ENCODE results near the gene TBX3.

Gene TBX3

DNA sequence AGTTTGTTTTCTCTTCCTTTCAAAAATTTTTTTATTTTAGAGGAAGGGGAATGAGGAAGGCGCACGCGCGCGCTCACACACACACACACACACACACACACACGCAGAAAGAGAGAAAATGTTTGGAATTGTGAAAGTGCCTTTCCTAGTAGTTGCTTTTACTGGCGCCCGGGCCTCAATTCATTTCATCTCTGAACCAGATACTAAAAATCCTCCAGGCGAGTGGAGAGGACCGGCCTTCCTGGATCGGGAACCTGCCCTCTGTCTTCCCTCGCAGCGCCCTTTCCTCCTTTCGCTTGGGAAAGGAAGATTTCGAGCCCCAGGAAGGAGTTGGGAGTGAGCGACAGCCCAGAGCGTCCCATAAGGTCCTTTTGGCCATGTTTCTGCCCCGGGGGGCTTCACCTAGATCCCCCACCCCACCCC lies 7.8 kb upstream of the TBX3 start:
- no peak for DNase-seq (ENCODE audit: low read depth)
- TF ChIP-seq, protein P1, sequence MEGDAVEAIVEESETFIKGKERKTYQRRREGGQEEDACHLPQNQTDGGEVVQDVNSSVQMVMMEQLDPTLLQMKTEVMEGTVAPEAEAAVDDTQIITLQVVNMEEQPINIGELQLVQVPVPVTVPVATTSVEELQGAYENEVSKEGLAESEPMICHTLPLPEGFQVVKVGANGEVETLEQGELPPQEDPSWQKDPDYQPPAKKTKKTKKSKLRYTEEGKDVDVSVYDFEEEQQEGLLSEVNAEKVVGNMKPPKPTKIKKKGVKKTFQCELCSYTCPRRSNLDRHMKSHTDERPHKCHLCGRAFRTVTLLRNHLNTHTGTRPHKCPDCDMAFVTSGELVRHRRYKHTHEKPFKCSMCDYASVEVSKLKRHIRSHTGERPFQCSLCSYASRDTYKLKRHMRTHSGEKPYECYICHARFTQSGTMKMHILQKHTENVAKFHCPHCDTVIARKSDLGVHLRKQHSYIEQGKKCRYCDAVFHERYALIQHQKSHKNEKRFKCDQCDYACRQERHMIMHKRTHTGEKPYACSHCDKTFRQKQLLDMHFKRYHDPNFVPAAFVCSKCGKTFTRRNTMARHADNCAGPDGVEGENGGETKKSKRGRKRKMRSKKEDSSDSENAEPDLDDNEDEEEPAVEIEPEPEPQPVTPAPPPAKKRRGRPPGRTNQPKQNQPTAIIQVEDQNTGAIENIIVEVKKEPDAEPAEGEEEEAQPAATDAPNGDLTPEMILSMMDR (IDR thresholded peaks at IDR 0.05; ENCODE audit: low read depth, low read length, missing control alignments) = no peak
- no peak overlapping the region for H3K4me3 ChIP-seq (ENCODE audit: low read depth, low read length)

DNA sequence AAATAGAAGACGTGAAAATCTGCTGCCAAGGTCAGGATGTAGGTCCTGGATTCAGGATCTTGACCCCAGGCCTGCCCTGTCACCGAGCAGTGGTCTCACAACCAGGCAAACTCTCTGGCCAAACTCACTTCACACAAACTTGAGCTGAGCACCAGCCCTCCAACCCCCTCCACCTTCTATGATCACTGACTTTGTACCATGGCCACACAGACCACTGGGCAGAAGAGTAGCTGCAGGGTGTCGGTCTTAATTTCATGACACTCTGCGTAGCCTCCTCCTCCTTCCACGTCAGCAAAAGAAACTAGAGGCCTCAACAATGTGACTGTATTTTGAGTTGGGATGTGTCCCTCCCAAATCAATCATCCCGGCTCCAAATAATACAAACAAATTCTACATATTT lies 7.2 kb upstream of the TBX3 start:
- TF ChIP-seq, protein P1 (IDR thresholded peaks at IDR 0.05; ENCODE audit: low read depth, low read length, missing control alignments) = no peak
- DNase-seq (ENCODE audit: low read depth) = no peak
- H3K4me3 ChIP-seq (ENCODE audit: low read depth, low read length) = no peak overlapping the region

DNA sequence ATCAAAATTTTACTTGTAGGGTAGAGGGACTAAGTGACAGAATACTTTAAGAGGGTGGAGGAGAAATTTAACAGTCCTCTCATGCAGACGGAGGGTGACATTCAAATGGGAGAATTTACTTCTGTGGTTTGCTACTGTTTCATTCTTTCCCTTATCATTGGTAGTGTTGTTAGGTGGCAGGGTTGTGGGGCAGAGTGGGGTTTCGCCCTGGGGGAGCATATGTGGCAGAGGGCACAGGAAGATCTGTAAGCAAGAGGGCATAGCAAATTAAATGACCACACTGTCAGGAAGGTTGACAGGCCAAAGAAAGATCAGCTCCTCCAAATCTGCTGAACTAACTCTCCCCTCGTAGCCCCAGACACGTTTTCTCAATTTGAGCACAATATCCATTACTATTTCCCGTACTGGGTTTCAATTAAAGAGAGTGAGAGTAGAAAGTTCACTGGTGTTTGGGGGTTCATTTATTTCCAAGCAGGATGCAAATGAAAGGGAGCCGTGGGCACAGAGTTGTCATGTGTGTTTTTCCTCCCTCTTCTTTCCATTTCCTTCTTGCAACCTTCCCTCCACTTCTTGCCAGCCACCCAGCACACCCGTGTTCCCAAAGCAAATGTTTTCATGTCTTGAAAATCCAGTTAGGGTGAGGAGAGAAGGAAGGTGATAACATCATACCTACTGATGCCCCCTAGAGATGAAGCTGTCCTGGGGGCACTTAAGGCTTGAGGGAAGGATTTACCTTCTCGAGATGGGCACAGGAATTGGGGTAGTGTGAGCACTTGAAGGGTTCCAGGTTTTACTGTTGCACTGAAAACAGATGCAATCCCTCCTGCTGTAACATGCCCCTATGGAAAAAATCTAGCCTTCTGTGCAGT lies 6.5 kb upstream of the TBX3 start:
- TF ChIP-seq, protein P1 (IDR thresholded peaks at IDR 0.05; ENCODE audit: low read depth, low read length, missing control alignments) = no peak
- H3K4me3 ChIP-seq (ENCODE audit: low read depth, low read length) = no peak overlapping the region
- DNase-seq (ENCODE audit: low read depth) = no peak

DNA sequence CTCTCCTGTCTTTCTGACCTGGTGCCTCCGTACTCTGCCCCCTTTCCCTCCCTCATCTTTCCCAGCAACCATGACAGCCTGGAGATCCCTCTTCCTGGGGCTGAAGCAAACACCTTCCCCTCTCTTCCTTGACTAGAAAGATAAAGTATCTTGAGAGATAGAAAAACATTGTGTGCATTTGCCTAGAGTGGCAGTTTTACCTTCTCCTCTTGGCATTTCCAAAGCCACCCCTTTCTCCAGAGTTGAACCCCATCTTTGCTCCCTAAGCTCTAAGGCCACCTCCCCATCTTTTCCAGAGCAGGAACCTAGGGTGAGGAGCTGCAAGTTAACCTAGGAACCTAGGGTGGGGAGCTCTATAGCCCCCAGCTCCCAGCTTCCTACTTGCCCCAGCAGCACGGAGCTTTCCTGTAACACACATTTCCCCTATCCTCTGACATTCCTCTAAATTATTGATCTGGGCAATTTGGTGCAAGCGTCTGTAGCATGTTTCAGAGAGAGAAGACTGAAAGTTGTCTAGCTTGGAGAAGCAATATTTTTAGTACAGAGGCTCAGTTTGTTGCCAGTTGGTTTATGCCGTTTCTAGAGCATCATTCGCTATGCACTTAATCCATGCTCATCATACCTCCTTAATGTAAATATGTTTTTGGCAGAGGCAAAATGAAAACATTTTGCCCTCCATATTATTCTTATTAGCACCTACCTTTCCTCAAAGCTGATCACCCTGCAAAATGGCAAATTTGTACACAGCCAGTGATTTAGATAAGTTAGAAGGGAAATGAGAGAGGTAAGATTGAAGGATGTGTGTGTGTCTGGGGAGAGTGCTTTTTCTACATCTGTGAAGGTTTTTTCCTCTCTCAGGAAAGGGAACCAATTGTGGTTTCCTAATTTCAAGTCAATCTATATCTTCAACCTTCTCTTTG lies 5.4 kb upstream of the TBX3 start:
- TF ChIP-seq, protein P1 (IDR thresholded peaks at IDR 0.05; ENCODE audit: low read depth, low read length, missing control alignments) = no peak
- no peak for DNase-seq (ENCODE audit: low read depth)
- no peak overlapping the region for H3K4me3 ChIP-seq (ENCODE audit: low read depth, low read length)

DNA sequence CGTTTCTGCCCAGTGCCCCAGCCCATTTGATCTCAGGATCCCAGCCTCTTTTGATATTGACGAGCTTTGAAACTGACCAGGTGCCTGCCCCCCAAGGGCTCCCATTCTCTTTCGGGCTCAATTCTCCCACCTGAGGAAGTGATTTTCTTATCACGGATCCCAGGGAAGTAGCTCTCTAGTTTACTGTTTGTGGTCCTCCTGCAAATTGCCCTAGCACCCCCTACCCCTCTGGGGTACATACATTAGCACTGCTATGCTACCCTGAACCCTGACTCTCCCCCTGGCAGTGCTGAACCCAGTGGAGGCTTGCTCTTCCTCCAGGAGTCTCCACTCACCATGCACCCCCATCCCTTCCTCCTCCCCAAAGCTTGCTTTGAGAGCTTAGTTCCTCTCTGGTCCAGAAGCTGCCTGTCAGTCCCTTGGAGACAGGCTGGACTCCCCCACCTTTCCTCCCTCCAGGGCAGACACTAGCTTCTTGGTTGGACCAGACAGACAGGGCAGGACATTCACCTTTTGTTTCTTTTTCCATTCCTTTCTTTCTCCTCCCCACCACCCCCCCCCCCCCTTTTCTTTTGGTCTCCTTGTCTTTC lies 4.4 kb upstream of the TBX3 start:
- no peak overlapping the region for H3K4me3 ChIP-seq (ENCODE audit: low read depth, low read length)
- TF ChIP-seq, protein P1 (IDR thresholded peaks at IDR 0.05; ENCODE audit: low read depth, low read length, missing control alignments) = no peak
- DNase-seq (ENCODE audit: low read depth) = no peak

DNA sequence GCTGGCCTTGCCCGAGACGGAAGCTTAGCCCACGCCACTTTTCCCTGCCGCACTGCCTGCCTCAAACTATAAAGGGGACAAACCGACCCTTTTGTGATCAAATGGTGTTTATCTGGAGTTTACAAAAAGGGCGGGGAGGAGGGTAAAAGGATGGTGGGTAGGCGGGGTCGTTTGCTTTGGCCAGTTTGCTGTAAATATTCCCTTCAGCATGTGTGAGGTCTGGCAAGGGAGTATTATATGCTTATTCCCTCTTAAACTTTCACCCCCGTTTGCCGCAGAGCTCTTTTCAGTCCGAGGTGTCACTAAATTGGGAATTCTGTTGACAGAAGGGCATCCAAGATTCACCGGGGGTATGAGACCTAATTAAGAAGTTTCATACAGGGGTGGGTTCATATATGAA lies 3.8 kb upstream of the TBX3 start:
- DNase-seq (ENCODE audit: low read depth) = no peak
- TF ChIP-seq, protein P1 (IDR thresholded peaks at IDR 0.05; ENCODE audit: low read depth, low read length, missing control alignments) = no peak
- H3K4me3 ChIP-seq (ENCODE audit: low read depth, low read length) = no peak overlapping the region
